GM12801 (cell line): ENCODE results near the gene EFNB1.

Experiments
- CTCF ChIP-seq: IDR thresholded peaks from one replicate; pipeline ENCODE4 v1.5.1; 2011; ENCODE audit warnings: control low read depth; ENCODE audit not compliant: insufficient read length; ENCODE audit errors: extremely low read depth

EFNB1 gene

GRCh38 chrX:68831405-68832100 lies 2.7 kb downstream of the EFNB1 start:
- no peak for TF ChIP-seq CTCF

DNA sequence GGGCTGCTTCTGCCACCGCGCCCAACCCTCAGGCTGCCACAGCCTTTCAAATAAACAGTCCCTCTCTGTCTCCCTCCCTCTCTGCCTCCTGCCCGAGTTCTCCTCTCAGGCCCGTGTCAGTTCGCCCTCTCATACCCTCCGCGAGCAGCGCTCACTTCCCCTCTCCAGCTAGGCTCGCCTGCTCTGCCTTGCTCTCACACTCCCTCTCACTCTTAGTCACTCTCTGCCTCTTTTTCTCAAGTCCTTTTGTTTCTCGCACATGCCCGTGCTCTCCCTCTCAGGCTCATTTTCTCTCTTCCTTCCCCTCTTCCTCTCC lies 3.2 kb downstream of the EFNB1 start:
- TF ChIP-seq CTCF = no peak

DNA sequence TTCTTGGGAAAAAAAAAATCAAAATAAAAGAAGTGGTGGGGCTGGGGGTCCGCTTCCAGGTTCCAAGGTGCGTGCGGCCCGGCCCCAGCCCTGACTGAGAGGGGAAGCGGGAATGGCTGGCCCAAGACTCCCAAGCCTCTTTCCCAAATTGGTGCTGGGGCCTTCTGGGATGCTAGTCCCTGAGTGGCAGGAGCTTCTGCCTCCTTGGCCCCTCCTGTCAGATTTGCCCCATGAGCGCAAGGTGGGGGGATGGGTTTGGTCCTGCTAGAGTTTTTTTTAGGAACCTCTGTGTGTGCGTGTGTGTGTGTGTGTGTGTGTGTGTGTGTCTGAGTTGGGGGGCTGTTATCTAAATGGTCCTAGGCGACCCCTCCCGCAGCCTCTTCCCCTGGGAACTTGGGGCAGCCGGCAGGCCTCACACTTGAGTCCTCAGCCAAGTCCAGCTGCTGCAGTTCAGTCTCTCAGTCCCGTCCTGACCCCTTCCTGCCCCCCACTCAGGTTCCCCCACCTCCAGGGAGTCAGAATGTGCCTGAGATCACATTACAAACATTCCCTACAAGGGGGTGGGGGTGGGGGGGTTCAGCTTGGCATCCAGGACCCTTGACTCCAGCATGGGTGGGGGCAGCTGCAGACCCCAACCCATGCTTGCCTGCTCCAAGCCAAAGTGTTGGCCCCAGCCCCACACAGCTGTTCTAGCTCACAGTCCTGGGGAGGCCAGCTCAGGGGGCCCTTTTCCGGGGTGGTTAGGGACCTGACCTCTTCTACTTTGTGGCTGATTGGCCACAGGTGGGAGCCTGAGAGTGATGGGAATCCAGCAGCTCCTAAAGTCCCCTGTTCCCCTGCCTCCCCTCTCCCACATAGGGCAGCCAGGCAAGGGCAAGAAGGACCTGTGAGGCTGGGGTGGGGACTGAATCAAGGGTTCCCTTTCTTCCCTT lies 4.0 kb downstream of the EFNB1 start:
- no peak for TF ChIP-seq CTCF

- no peak for TF ChIP-seq CTCF
These were observed 4.6 kb downstream of the EFNB1 start for GRCh38 chrX:68833448-68833805.

GRCh38 chrX:68833855-68834331 lies 5.1 kb downstream of the EFNB1 start:
- no peak for TF ChIP-seq CTCF

GRCh38 chrX:68834371-68835103 lies 5.7 kb downstream of the EFNB1 start:
- no peak for TF ChIP-seq CTCF

DNA sequence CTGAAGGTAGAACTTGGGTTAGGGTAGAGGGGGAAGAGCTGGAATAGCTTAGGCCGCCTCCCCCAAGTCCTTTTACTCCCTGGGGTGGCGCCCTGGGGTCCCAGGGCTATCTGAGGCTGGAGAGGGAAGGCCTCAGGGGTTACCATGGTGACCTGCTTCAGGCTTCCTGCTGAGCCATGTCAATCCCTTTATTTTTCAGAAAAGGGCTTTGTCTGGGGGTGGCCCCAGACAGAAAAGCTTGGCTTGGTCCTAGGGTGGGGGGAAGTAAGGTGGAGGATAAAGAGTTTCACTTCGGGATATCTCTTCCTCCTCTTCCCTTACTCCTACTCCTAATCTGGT lies 6.3 kb downstream of the EFNB1 start:
- TF ChIP-seq CTCF = no peak
